Activated CD4-positive, alpha-beta memory T cell treated with anti-CD3 and anti-CD28 coated beads for 36 hours (primary cell): ENCODE measurements around the gene WDR75. TPM values are rescaled to one million over a fixed set of nuclear protein-coding genes. Genes with fewer than 3 reads are reported as not detected.
"Not testable (repeated sequence)": the region's sequence is repeated elsewhere in the genome, so short reads cannot be mapped to it uniquely, and the experiment has no call there.

ENCODE experiments used
- CTCF ChIA-PET: fragments of 350-600 bp; sonication (Branson Sonifier 250); formaldehyde crosslinking; loops from one replicate; lab custom pipeline; 2021; ENCODE audit warnings: antibody characterized with exemption, inconsistent platforms; lab: Charles Lee
- POLR2A ChIA-PET: fragments of 350-600 bp; sonication (Branson Sonifier 250); formaldehyde crosslinking; loops from one replicate; lab custom pipeline; 2021; ENCODE audit warnings: antibody characterized with exemption; lab: Charles Lee
- DNase-seq: peaks from one replicate; pipeline ENCODE4 v3.0.0-alpha.2; 2020
- H3K27ac Mint-ChIP-seq: one replicate; pipeline ENCODE4 v1.8.0; 2021; ENCODE audit warnings: mixed read lengths
- H3K27me3 Mint-ChIP-seq: one replicate; pipeline ENCODE4 v1.8.0; 2021; ENCODE audit warnings: mixed read lengths
- H3K36me3 Mint-ChIP-seq: one replicate; pipeline ENCODE4 v1.8.0; 2021; ENCODE audit warnings: mixed read lengths
- H3K4me1 Mint-ChIP-seq: one replicate; pipeline ENCODE4 v1.8.0; 2021; ENCODE audit warnings: low read depth, mixed read lengths
- H3K4me3 Mint-ChIP-seq: one replicate; pipeline ENCODE4 v1.8.0; 2021; ENCODE audit warnings: mild to moderate bottlenecking, mixed read lengths
- H3K9me3 Mint-ChIP-seq: one replicate; pipeline ENCODE4 v1.8.0; 2021; ENCODE audit warnings: mixed read lengths
- intact Hi-C: fragments of 100-400 bp; cut with micrococcal nuclease; formaldehyde crosslinking; loops from one replicate; pipeline ENCODE4 v1.15.1; 2023
- total RNA-seq, 2 experiments: library from RNA; stranded (reverse); gene quantifications; one replicate each; pipeline ENCODE4 v1.2.3, GENCODE V29; 2021

WDR75 gene
- total RNA-seq, 2 experiments from 2014 or later: 66.4 to 68.8 TPM

DNA sequence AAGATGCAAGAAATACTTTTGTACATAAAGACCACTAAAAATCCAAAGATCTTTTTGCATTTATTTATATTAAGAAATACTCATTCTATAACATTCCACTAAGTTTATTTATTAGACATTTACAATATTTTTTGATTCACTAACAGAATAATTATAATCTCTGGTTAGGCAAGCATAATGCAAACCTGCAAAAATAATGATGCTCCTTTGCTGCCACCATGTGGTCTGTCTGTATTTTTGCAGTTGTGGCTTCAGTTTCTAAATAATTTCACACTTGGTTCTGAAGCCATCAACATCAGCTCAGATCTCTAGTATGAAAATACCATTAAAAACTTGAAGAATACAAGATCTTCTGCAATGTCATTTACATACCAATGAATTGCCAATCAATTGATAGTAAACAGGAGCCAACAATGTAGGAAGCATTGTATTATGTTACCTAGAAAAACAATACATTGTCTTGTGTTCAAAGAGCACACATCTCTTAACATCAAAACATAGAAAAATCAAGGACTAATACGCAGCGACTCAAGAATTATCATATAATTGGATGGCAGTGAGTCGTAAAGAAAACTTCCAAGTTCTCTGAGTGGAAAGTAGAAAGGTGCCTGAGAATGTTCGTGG lies 28.8 kb upstream of the WDR75 start:
- POLR2A ChIA-PET: interaction anchor here (0.7 kb wide), 1 partner anchor 270 kb away, joined by 3 read pairs; no protein-coding TSS in a partner anchor
- no peaks in the 10 kb centered on the region for H3K9me3 Mint-ChIP-seq
- CTCF ChIA-PET: interaction anchor here (0.7 to 3.6 kb wide), 18 partner anchors 9 to 1118 kb away, joined by 3 to 58 read pairs (median 4); no protein-coding TSS in a partner anchor
- no peaks in the 10 kb centered on the region for H3K27me3 Mint-ChIP-seq
- no peak overlapping the region for H3K4me3 Mint-ChIP-seq
- intact Hi-C loops: loop anchor here (1.0 to 5.0 kb wide), 6 partner anchors 126 to 1910 kb away; no protein-coding TSS in a partner anchor
- DNase-seq: peak; percentile 49
- no peaks in the 10 kb centered on the region for H3K36me3 Mint-ChIP-seq
- H3K27ac Mint-ChIP-seq: no peak overlapping the region
- H3K4me1 Mint-ChIP-seq: peaks cover 9% of the 10 kb centered on the region

DNA sequence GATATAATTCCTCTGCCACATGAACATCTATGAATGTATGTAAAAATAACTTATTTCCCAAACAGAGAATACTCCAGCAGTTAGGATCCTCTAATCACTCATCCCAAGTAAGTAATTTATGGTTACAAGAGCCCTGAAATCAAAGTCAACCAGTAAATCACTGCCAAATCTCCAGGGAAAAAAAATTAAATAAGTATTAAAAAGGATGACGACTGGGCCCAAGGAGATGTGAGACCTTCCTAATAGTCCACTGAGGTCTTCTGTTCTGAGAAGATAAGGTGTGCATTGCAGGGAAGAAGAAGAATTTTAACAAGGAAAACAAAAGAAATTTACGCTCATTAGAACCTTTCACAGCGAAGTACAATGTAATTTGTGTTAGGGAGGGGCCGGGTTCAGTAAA lies 28.0 kb upstream of the WDR75 start:
- ChIA-PET POLR2A (no interaction called here), CTCF (interaction anchor here (0.7 to 3.6 kb wide), 8 partner anchors 10 to 889 kb away, joined by 3 to 58 read pairs (median 4); no protein-coding TSS in a partner anchor)
- H3K36me3 Mint-ChIP-seq: no peaks in the 10 kb centered on the region
- DNase-seq: no peak
- intact Hi-C loops: loop anchor here (2.0 to 5.0 kb wide), 3 partner anchors 126 to 1911 kb away; no protein-coding TSS in a partner anchor
- no peaks in the 10 kb centered on the region for H3K9me3 Mint-ChIP-seq
- H3K4me3 Mint-ChIP-seq: no peak overlapping the region
- no peak overlapping the region for H3K27ac Mint-ChIP-seq
- peaks cover under 1% of the 10 kb centered on the region for H3K4me1 Mint-ChIP-seq
- no peaks in the 10 kb centered on the region for H3K27me3 Mint-ChIP-seq

GRCh38 chr2:189421644-189422043 lies 19.6 kb upstream of the WDR75 start:
- H3K36me3 Mint-ChIP-seq: peaks cover 3% of the 10 kb centered on the region
- peaks cover 2% of the 10 kb centered on the region for H3K27me3 Mint-ChIP-seq
- CTCF ChIA-PET: interaction anchor here (0.5 kb wide), 1 partner anchor 258 kb away, joined by 6 read pairs; no protein-coding TSS in a partner anchor
- POLR2A ChIA-PET: no interaction called here
- no peak for DNase-seq
- no peaks in the 10 kb centered on the region for H3K9me3 Mint-ChIP-seq
- no peak overlapping the region for H3K27ac Mint-ChIP-seq
- H3K4me3 Mint-ChIP-seq: no peak overlapping the region
- no peaks in the 10 kb centered on the region for H3K4me1 Mint-ChIP-seq
- intact Hi-C loops: no loop called here

DNA sequence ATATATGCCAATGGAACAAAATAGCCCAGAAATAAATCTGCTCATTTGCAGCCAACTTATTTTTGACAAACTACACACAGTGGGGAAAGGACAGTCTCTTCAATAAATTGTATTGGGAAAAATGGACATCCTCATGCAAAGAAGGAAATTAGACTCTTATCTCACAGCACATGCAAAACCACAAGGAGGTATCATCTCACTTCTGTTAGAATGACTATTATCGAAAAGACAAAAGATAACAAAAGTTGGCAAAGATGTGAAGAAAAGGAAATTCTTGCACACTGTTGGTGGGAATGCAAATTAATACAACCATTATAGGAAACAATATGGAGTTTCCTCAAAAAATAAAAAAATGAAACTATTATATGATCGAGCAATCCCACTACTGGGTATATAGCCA lies 16.3 kb upstream of the WDR75 start:
- POLR2A ChIA-PET: no interaction called here
- Mint-ChIP-seq H3K36me3 (peaks cover 3% of the 10 kb centered on the region), H3K9me3 (no peaks in the 10 kb centered on the region), H3K27ac (no peak overlapping the region), H3K27me3 (no peaks in the 10 kb centered on the region), H3K4me3 (no peak overlapping the region), H3K4me1 (no peaks in the 10 kb centered on the region)
- no peak for DNase-seq
- intact Hi-C loops: no loop called here
- CTCF ChIA-PET: interaction anchor here (1.4 kb wide), 1 partner anchor 21 kb away, joined by 4 read pairs; no protein-coding TSS in a partner anchor

DNA sequence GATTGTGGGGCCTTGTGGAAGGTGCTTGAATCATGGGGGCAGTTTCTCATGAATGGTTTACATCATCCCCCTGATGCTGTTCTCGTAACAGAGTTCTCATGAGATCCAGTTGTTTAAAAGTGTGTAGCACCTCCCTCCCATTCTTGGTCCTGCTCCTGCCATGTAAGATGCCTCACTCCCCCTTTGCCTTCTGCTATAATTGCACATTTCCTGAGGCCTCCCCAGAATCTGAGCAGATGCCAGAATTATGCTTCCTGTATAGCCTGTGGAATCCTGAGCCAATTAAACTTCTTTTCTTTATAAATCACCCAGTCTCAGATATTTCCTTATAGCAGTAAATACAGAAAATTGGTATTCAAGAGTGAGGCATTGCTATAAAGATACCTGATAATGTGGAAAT lies 15.6 kb upstream of the WDR75 start:
- H3K9me3 Mint-ChIP-seq: no peaks in the 10 kb centered on the region
- H3K4me3 Mint-ChIP-seq: no peak overlapping the region
- H3K36me3 Mint-ChIP-seq: peaks cover 3% of the 10 kb centered on the region
- intact Hi-C loops: no loop called here
- ChIA-PET POLR2A (no interaction called here), CTCF (no interaction called here)
- no peak overlapping the region for H3K27ac Mint-ChIP-seq
- H3K4me1 Mint-ChIP-seq: no peaks in the 10 kb centered on the region
- no peak for DNase-seq
- no peaks in the 10 kb centered on the region for H3K27me3 Mint-ChIP-seq

GRCh38 chr2:189426886-189427285 lies 14.4 kb upstream of the WDR75 start:
- Mint-ChIP-seq H3K4me1 (no peaks in the 10 kb centered on the region), H3K36me3 (peaks cover 2% of the 10 kb centered on the region), H3K27me3 (no peaks in the 10 kb centered on the region), H3K27ac (no peak overlapping the region), H3K9me3 (no peaks in the 10 kb centered on the region), H3K4me3 (no peak overlapping the region)
- CTCF ChIA-PET: no interaction called here
- no peak for DNase-seq
- intact Hi-C loops: no loop called here
- POLR2A ChIA-PET: no interaction called here

GRCh38 chr2:189427872-189428271 lies 13.4 kb upstream of the WDR75 start:
- H3K4me3 Mint-ChIP-seq: no peak overlapping the region
- no peaks in the 10 kb centered on the region for H3K36me3 Mint-ChIP-seq
- H3K27ac Mint-ChIP-seq: no peak overlapping the region
- ChIA-PET POLR2A (no interaction called here), CTCF (no interaction called here)
- no peaks in the 10 kb centered on the region for H3K27me3 Mint-ChIP-seq
- intact Hi-C loops: no loop called here
- H3K9me3 Mint-ChIP-seq: no peaks in the 10 kb centered on the region
- no peaks in the 10 kb centered on the region for H3K4me1 Mint-ChIP-seq
- no peak for DNase-seq

- H3K36me3 Mint-ChIP-seq, H3K9me3 Mint-ChIP-seq, H3K27ac Mint-ChIP-seq, POLR2A ChIA-PET, DNase-seq, CTCF ChIA-PET, intact Hi-C loops, H3K4me1 Mint-ChIP-seq, H3K4me3 Mint-ChIP-seq, H3K27me3 Mint-ChIP-seq: not testable (repeated sequence)
Observed at GRCh38 chr2:189430448-189430847, 10.8 kb upstream of the WDR75 start.

- POLR2A ChIA-PET, H3K4me3 Mint-ChIP-seq, DNase-seq, H3K9me3 Mint-ChIP-seq, H3K4me1 Mint-ChIP-seq, H3K27me3 Mint-ChIP-seq, CTCF ChIA-PET, H3K27ac Mint-ChIP-seq, H3K36me3 Mint-ChIP-seq, intact Hi-C loops: not testable (repeated sequence)
Observed at GRCh38 chr2:189435803-189436202, 5.5 kb upstream of the WDR75 start.

DNA sequence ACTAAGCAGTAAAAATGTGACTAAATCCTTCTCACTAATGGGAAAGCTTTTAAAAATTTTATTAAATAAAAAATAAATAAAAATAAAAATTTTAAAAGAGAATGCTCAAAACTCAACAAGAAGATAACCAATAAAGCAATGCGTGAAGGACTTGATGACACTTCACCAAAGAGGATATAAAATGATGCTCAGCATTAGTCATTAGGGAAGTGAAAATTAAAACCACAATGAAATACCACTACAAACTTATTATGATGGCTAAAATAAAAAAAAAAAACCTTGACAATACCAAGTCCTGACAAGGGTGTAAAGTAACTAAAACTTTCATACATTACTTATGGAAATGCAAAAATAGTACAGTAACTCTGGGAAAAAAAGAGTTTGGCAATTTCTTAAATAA lies 3.3 kb upstream of the WDR75 start:
- peaks cover 2% of the 10 kb centered on the region for H3K9me3 Mint-ChIP-seq
- peaks cover 6% of the 10 kb centered on the region for H3K4me1 Mint-ChIP-seq
- CTCF ChIA-PET: no interaction called here
- H3K27ac Mint-ChIP-seq: no peak overlapping the region
- H3K4me3 Mint-ChIP-seq: no peak overlapping the region
- no peak for DNase-seq
- intact Hi-C loops: no loop called here
- H3K27me3 Mint-ChIP-seq: no peaks in the 10 kb centered on the region
- POLR2A ChIA-PET: no interaction called here
- peaks cover 2% of the 10 kb centered on the region for H3K36me3 Mint-ChIP-seq

DNA sequence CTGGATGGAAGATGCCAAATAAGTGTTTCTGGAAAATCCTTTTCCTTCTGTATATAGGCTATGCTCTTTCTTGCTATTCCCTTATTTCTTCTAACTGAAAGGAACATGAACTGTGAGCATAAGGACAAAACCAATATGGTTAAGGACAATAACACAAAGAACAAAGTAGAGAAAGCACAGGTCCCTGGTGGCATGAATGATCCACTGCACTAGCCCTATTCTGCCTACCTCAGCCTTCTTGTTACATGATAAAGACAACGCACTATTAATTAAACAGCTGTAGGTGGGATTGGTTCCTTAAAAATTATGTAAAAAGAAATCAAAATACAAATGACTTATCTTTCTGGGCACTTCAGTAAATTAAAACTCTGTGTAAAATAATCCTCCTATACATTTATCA lies 1.9 kb upstream of the WDR75 start:
- Mint-ChIP-seq H3K4me1 (peaks cover 6% of the 10 kb centered on the region), H3K36me3 (peaks cover 2% of the 10 kb centered on the region), H3K4me3 (no peak overlapping the region), H3K27me3 (no peaks in the 10 kb centered on the region), H3K9me3 (peaks cover 2% of the 10 kb centered on the region), H3K27ac (no peak overlapping the region)
- DNase-seq: no peak
- intact Hi-C loops: no loop called here
- ChIA-PET POLR2A (interaction anchor here (2.1 kb wide), 1 partner anchor 323 kb away, joined by 5 read pairs; the partner anchor contains the start of gene OSGEPL1), CTCF (interaction anchor here (1.0 kb wide), 1 partner anchor 27 kb away, joined by 3 read pairs; no protein-coding TSS in a partner anchor)

DNA sequence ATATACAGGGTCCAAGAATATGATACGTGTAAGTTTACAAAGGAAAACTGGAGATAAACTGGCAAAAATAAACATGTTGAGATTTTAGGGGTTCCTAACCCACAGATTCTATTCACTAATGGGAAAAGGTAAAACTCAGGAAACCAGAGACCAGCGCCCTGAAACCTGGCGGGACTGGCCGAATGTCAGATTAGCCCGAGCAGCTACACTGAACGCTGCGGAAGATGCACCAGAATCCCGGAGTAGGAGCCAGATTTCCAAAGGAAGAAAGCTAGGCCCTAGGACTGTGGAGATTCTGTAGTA lies 679 bp upstream of the WDR75 start:
- ChIA-PET CTCF (interaction anchor here (1.1 to 1.2 kb wide), 2 partner anchors 136 to 298 kb away, joined by 3 read pairs; no protein-coding TSS in a partner anchor), POLR2A (interaction anchor here (1.0 to 2.1 kb wide), 3 partner anchors 218 to 349 kb away, joined by 3 to 5 read pairs (median 3); partner anchors contain the start of gene OSGEPL1)
- Mint-ChIP-seq H3K4me1 (peaks cover 6% of the 10 kb centered on the region), H3K27ac (peak overlapping the region; percentile 99), H3K9me3 (no peaks in the 10 kb centered on the region), H3K4me3 (no peak overlapping the region), H3K27me3 (no peaks in the 10 kb centered on the region), H3K36me3 (peaks cover 2% of the 10 kb centered on the region)
- intact Hi-C loops: loop anchor here (2.0 to 10.0 kb wide), 6 partner anchors 138 to 1282 kb away; partner anchors contain the start of genes MFSD6 and NEMP2
- DNase-seq: no peak
